ENCODE data around the gene APOBEC3A. TPM values are rescaled to one million over a fixed set of nuclear protein-coding genes. Genes with fewer than 3 reads are reported as not detected.
"Not testable (repeated sequence)": the region's sequence is repeated elsewhere in the genome, so short reads cannot be mapped to it uniquely, and the experiment has no call there.

Gene APOBEC3A
- total RNA-seq, 1 experiment from 2014 or later: not detected

- Mint-ChIP-seq H3K27me3 (ENCODE audit: insufficient read depth, unreplicated experiment) (peaks cover 25% of the 10 kb centered on the region), H3K4me3 (ENCODE audit: unreplicated experiment) (no peak overlapping the region), H3K4me1 (ENCODE audit: insufficient read depth, unreplicated experiment) (peaks cover 15% of the 10 kb centered on the region), H3K27ac (ENCODE audit: low read depth, unreplicated experiment) (no peak overlapping the region), H3K36me3 (ENCODE audit: insufficient read depth, unreplicated experiment) (no peaks in the 10 kb centered on the region), H3K9me3 (ENCODE audit: unreplicated experiment) (no peaks in the 10 kb centered on the region)
- ChIA-PET CTCF (interaction anchor here (0.6 kb wide), 1 partner anchor 131 kb away, joined by 4 read pairs; no protein-coding TSS in a partner anchor), POLR2A (no interaction called here)
- no peak for TF ChIP-seq CTCF (IDR thresholded peaks at IDR 0.05; ENCODE audit: unreplicated experiment)
- BruUV-seq (replicated peaks): no TSS peak
- intact Hi-C loops (cut with micrococcal nuclease): no loop called here
- no peak for DNase-seq (ENCODE audit: unreplicated experiment)
Measured at GRCh38 chr22:38986629-38987028, 29.2 kb downstream of the APOBEC3A start.

- Mint-ChIP-seq H3K27ac (ENCODE audit: low read depth, unreplicated experiment) (no peak overlapping the region), H3K27me3 (ENCODE audit: insufficient read depth, unreplicated experiment) (peaks cover 25% of the 10 kb centered on the region), H3K9me3 (ENCODE audit: unreplicated experiment) (no peaks in the 10 kb centered on the region), H3K36me3 (ENCODE audit: insufficient read depth, unreplicated experiment) (no peaks in the 10 kb centered on the region), H3K4me1 (ENCODE audit: insufficient read depth, unreplicated experiment) (peaks cover 9% of the 10 kb centered on the region), H3K4me3 (ENCODE audit: unreplicated experiment) (no peak overlapping the region)
- ChIA-PET POLR2A (no interaction called here), CTCF (interaction anchor here (0.6 kb wide), 1 partner anchor 131 kb away, joined by 4 read pairs; no protein-coding TSS in a partner anchor)
- DNase-seq (ENCODE audit: unreplicated experiment): no peak
- BruUV-seq (replicated peaks): no TSS peak
- intact Hi-C loops (cut with micrococcal nuclease): no loop called here
- TF ChIP-seq CTCF (IDR thresholded peaks at IDR 0.05; ENCODE audit: unreplicated experiment): no peak
Measured at GRCh38 chr22:38987171-38987895, 29.9 kb downstream of the APOBEC3A start.

GRCh38 chr22:38989466-38989865 lies 32.1 kb downstream of the APOBEC3A start:
- CTCF ChIA-PET: no interaction called here
- intact Hi-C loops (cut with micrococcal nuclease): no loop called here
- Mint-ChIP-seq H3K27ac (ENCODE audit: low read depth, unreplicated experiment) (no peak overlapping the region), H3K27me3 (ENCODE audit: insufficient read depth, unreplicated experiment) (peaks cover 34% of the 10 kb centered on the region), H3K4me3 (ENCODE audit: unreplicated experiment) (no peak overlapping the region), H3K36me3 (ENCODE audit: insufficient read depth, unreplicated experiment) (no peaks in the 10 kb centered on the region), H3K4me1 (ENCODE audit: insufficient read depth, unreplicated experiment) (peaks cover 6% of the 10 kb centered on the region), H3K9me3 (ENCODE audit: unreplicated experiment) (no peaks in the 10 kb centered on the region)
- POLR2A ChIA-PET: no interaction called here
- no peak for TF ChIP-seq CTCF (IDR thresholded peaks at IDR 0.05; ENCODE audit: unreplicated experiment)
- no TSS peak for BruUV-seq (replicated peaks)
- DNase-seq (ENCODE audit: unreplicated experiment): no peak

GRCh38 chr22:38992871-38993371 lies 35.5 kb downstream of the APOBEC3A start:
- H3K4me1 Mint-ChIP-seq (ENCODE audit: insufficient read depth, unreplicated experiment); intact Hi-C loops (cut with micrococcal nuclease); H3K36me3 Mint-ChIP-seq (ENCODE audit: insufficient read depth, unreplicated experiment); BruUV-seq (replicated peaks); H3K9me3 Mint-ChIP-seq (ENCODE audit: unreplicated experiment); H3K27ac Mint-ChIP-seq (ENCODE audit: low read depth, unreplicated experiment); CTCF ChIA-PET; DNase-seq (ENCODE audit: unreplicated experiment); POLR2A ChIA-PET; H3K4me3 Mint-ChIP-seq (ENCODE audit: unreplicated experiment): not testable (repeated sequence)
- H3K27me3 Mint-ChIP-seq (ENCODE audit: insufficient read depth, unreplicated experiment): peaks cover 43% of the 10 kb centered on the region

All from MCF 10A (cell line).